Measurements from ENCODE around the gene DNAH17.

DNAH17 gene

GRCh38 chr17:78407387-78408000 lies 169.7 kb downstream of the DNAH17 start:
- no peak for DNase-seq

GRCh38 chr17:78406920-78407319 lies 170.3 kb downstream of the DNAH17 start:
- DNase-seq: no peak

- DNase-seq: no peak
These were observed 170.8 kb downstream of the DNAH17 start for GRCh38 chr17:78406396-78406795.

- no peak for DNase-seq
These were observed 173.4 kb downstream of the DNAH17 start for GRCh38 chr17:78403822-78404221.

DNA sequence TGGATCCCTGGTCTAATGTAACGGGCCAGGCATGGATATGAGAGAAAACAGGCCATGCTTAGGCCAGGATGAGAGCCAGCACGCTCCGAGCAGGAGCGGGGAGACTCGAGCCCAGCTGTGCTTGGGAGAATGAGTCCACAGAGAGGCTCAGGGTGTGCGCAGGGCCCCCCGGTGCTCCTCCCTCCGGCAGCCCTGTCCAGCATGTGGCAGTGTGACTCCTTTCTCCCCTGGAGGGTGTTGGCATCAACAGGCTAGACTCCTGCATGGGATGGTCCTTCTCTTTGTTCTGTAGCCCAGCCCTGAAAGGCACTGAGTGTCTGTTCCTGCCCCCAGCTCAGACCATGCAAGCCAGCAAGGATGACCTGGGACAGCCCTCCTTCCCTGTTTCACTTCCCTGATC lies 175.3 kb downstream of the DNAH17 start:
- no peak for DNase-seq

- no peak for DNase-seq
These were observed 175.9 kb downstream of the DNAH17 start for GRCh38 chr17:78401246-78401645.

GRCh38 chr17:78400581-78401240 lies 176.5 kb downstream of the DNAH17 start:
- no peak for DNase-seq

GRCh38 chr17:78399693-78400144 lies 177.5 kb downstream of the DNAH17 start:
- DNase-seq: no peak

GRCh38 chr17:78399028-78399692 lies 178.0 kb downstream of the DNAH17 start:
- no peak for DNase-seq

GRCh38 chr17:78398390-78398789 lies 178.8 kb downstream of the DNAH17 start:
- DNase-seq: no peak

DNA sequence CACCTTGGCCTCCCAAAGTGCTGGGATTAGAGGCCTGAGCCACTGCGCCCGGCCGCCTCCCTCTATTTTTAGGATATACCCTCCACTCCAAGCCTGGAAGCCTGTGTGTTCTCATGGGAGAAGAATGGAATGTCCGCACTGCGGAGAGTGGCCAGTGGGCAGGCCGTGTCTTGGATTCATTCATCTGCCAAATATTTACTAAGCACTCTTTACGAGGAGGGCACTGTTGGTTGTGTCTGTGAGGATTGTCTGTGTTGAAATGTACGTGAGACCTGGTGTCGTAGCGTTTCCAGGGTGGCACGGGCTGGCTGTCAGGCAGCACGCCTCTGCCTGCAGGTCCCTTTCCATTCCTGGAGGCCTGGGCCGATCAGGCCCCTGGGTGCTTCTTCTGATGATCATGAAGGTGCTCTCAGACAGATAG lies 179.5 kb downstream of the DNAH17 start:
- DNase-seq: no peak

DNA sequence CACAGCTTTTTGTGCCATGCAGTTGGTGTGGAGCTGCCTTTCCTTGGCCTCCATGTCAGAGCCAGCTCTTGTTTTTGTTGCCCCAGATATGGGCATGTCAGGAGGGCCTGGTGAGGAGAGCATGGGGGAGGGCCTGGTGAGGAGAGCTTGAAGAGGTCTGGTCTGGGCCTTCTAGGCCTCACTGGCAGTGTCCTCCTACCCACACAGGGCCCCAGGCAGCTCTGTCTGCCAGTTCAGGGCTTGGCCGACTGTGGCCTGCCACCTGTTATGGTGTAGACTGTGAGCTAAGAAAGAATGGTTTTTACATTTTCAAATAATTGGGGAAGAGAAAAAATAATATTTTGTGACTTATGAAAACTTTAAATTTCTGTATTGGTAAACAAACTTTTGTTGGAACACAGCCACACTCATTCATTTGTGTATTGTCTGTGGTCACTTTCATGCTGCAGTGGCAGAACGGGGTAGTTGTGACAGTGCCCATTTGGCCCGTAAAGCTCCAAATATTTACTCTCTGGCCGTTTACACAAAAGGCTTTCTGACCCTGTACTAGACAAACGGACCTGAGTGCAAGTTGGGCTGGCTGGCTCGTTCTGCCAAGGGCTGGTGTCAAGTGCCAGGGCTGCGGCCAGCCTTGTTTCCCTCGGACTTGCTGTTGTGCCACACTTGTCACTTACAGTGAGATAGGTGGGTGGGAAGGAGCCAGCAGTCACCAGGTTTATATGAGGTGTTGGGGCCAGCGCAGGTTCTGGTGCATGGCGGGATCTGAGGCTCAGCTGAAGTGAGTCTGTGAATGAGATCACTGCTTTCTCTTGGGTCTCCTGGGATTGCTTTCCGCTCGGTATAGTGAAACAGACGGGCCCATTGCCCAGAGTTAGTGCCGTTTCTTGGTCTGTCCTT lies 180.5 kb downstream of the DNAH17 start:
- no peak for DNase-seq

DNA sequence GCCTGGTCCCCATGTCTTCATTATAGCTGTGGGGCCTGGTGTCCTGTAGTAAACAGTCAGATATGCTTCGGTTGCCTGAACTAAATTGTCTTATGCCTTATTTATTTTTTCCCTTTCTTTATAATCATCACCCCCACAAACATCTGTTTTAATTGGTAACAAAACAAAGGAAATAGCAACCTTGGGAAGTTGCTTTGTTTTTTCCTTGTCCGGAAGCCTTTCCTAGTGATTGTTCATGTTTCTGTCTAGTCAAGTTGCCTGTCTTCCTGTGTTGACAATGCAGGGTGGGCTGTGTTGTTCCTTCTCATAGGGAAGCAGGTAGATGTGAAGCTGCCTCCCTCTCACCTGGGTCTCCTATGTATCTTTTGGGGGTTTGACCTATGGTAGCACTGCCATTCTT lies 182.0 kb downstream of the DNAH17 start:
- DNase-seq: no peak

DNA sequence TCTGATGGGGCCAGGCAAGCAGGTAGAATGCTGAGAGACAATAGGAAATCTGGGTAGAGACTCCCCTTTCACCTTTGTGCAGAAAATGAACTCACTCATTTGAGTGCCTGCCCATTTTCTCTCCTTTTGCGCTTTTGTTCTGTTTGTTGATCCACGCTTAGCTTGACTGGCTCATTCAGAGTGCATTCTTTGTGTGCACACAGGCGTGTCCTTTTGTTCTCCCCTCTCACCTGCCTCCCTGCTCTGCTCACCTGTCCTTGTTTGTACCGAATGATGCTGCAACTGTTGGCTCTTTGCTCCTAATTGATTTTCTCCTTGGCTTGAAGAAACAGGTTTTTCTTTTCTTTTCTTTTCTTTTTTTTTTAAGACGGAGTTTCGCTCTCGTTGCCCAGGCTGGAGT lies 183.0 kb downstream of the DNAH17 start:
- DNase-seq: no peak

DNA sequence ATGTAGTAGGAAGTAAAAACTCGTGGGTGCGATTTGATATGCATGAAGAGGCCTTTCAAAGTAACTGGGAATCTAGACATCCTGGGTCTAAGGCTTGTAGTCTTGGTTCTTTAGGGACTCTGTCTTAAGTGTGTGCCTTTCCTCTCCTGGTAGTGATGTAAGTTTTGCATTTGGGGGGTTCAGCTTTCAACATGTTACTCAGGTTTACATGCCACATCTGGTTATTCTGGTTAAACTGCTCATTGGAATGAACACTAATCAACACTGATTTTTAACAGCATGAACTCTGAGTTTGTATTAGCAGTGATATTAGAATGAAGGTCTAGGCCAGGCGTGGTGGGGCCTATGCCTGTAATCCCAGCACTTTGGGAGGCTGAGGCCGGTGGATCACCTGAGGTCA lies 183.6 kb downstream of the DNAH17 start:
- no peak for DNase-seq

- no peak for DNase-seq
These were observed 184.9 kb downstream of the DNAH17 start for GRCh38 chr17:78392295-78392694.

- DNase-seq: no peak
These were observed 185.4 kb downstream of the DNAH17 start for GRCh38 chr17:78391843-78392242.

GRCh38 chr17:78391051-78391431 lies 186.2 kb downstream of the DNAH17 start:
- DNase-seq: no peak

GRCh38 chr17:78390241-78391050 lies 186.8 kb downstream of the DNAH17 start:
- no peak for DNase-seq

DNA sequence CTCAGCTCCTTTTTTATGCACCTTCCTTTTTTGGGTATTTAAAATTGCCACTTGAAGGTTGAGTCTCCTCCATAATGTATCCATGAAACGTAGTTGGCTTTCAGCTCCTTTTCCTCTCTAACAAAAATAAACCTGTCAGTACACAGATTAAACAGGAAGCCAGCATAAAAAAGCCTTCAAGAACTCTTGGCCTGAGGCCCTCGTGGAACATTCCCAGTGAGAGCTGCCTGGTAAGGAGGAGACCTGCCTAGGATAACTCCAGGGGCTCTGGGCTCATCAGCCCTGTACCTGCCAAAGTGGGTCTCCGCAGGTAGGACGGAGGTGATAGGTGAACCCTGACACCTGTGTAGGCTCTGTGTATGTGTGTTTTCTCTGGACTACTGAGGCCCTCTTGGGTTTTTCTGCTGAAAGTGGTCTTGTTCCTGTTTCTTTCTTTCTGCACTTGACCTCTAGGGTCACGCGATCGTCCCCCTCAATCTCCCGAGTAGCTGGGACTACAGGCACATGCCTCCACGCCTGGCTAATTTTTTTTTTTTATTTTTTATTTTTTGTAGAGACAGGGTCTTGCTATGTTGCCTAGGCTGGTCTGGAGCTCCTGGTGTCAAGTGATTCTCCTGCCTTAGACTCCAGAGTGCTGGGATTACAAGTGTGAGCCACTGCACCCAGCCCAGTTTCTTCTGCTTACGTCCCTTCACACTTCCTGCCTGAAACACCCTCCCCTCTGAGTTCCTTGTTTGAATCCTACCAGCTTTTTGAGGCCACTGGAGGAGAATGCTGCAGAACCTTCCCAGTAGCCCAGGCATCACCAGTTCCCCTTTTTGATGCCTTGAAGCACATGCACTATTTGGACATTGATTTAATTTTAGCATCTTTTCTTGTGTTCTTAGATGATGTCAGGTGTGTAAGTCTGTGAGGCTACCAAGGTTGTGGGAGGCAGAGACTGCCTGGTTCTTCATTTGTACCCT lies 188.9 kb downstream of the DNAH17 start:
- peak; percentile 34 to 71 for DNase-seq

Measured in CD4-positive, alpha-beta T cell treated with Interferon alpha-2 for 1 hour (primary cell).